ENCODE measurements around the gene OCA2.

The OCA2 gene

GRCh38 chr15:28018291-28019044, 80.6 kb downstream of the OCA2 start:
- DNase-seq = no peak

GRCh38 chr15:28017423-28017924, 81.6 kb downstream of the OCA2 start:
- H3K36me3 ChIP-seq (replicated peaks) = no peaks in the 10 kb centered on the region
- peak; percentile 39 for TF ChIP-seq CTCF (IDR thresholded peaks at IDR 0.05; ENCODE audit: low read depth, low read length, missing control alignments)
- in situ Hi-C loops (cut with HindIII; ENCODE audit: low pct_ligation_motif_present, low sequenced_read_pairs) = no loop called here

More at GRCh38 chr15:28018291-28019044, 80.6 kb downstream of the OCA2 start:
- no peak overlapping the region for H3K4me3 ChIP-seq (ENCODE audit: low read depth, low read length)
- TF ChIP-seq CTCF (IDR thresholded peaks at IDR 0.05; ENCODE audit: low read depth, low read length, missing control alignments) = no peak
- H3K27ac ChIP-seq = no peak overlapping the region
- in situ Hi-C loops (cut with HindIII; ENCODE audit: low pct_ligation_motif_present, low sequenced_read_pairs) = no loop called here
- no peaks in the 10 kb centered on the region for H3K27me3 ChIP-seq (replicated peaks)
- no peaks in the 10 kb centered on the region for H3K36me3 ChIP-seq (replicated peaks)

GRCh38 chr15:28015855-28016254, 83.3 kb downstream of the OCA2 start:
- no peak for TF ChIP-seq CTCF (IDR thresholded peaks at IDR 0.05; ENCODE audit: low read depth, low read length, missing control alignments)
- Histone ChIP-seq H3K4me3 (ENCODE audit: low read depth, low read length) (no peak overlapping the region), H3K36me3 (replicated peaks) (no peaks in the 10 kb centered on the region), H3K27me3 (replicated peaks) (no peaks in the 10 kb centered on the region), H3K27ac (no peak overlapping the region)
- no peak for DNase-seq
- in situ Hi-C loops (cut with HindIII; ENCODE audit: low pct_ligation_motif_present, low sequenced_read_pairs) = no loop called here

More at GRCh38 chr15:28017423-28017924, 81.6 kb downstream of the OCA2 start:
- DNase-seq = no peak
- no peak overlapping the region for H3K27ac ChIP-seq
- no peak overlapping the region for H3K4me3 ChIP-seq (ENCODE audit: low read depth, low read length)
- no peaks in the 10 kb centered on the region for H3K27me3 ChIP-seq (replicated peaks)

- in situ Hi-C loops (cut with HindIII; ENCODE audit: low pct_ligation_motif_present, low sequenced_read_pairs) = no loop called here
- DNase-seq = no peak
- Histone ChIP-seq H3K36me3 (replicated peaks) (no peaks in the 10 kb centered on the region), H3K4me3 (ENCODE audit: low read depth, low read length) (no peak overlapping the region), H3K27ac (no peak overlapping the region), H3K27me3 (replicated peaks) (no peaks in the 10 kb centered on the region)
- no peak for TF ChIP-seq CTCF (IDR thresholded peaks at IDR 0.05; ENCODE audit: low read depth, low read length, missing control alignments)
Observed at GRCh38 chr15:28014623-28015200, 84.4 kb downstream of the OCA2 start.

GRCh38 chr15:28013976-28014375, 85.1 kb downstream of the OCA2 start:
- H3K27ac ChIP-seq = no peak overlapping the region
- H3K36me3 ChIP-seq (replicated peaks) = no peaks in the 10 kb centered on the region
- no peak overlapping the region for H3K4me3 ChIP-seq (ENCODE audit: low read depth, low read length)
- no peaks in the 10 kb centered on the region for H3K27me3 ChIP-seq (replicated peaks)
- no peak for DNase-seq
- no peak for TF ChIP-seq CTCF (IDR thresholded peaks at IDR 0.05; ENCODE audit: low read depth, low read length, missing control alignments)
- in situ Hi-C loops (cut with HindIII; ENCODE audit: low pct_ligation_motif_present, low sequenced_read_pairs) = no loop called here
